Measurements from ENCODE around the gene SLC22A15.

SLC22A15 gene

GRCh38 chr1:116111524-116112021 is 135.3 kb downstream of the SLC22A15 start:
- no peak for DNase-seq (ENCODE audit: insufficient read length)
- TF ChIP-seq POLR2AphosphoS5 (IDR thresholded peaks at IDR 0.05; ENCODE audit: low read depth, low read length) (no peak), TAF1 (IDR thresholded peaks at IDR 0.05; ENCODE audit: borderline replicate concordance, low read depth, low read length) (no peak), POLR2A (IDR thresholded peaks at IDR 0.05; ENCODE audit: low read depth, low read length) (no peak)
- no peak for FAIRE-seq

GRCh38 chr1:116112388-116113140 is 136.3 kb downstream of the SLC22A15 start:
- DNase-seq (ENCODE audit: insufficient read length) (no peak), FAIRE-seq (no peak)

GRCh38 chr1:116113615-116114014 is 137.3 kb downstream of the SLC22A15 start:
- no peak for TF ChIP-seq TAF1 (IDR thresholded peaks at IDR 0.05; ENCODE audit: borderline replicate concordance, low read depth, low read length)
- no peak for TF ChIP-seq POLR2AphosphoS5 (IDR thresholded peaks at IDR 0.05; ENCODE audit: low read depth, low read length)
- TF ChIP-seq POLR2A (IDR thresholded peaks at IDR 0.05; ENCODE audit: low read depth, low read length), result no peak
- FAIRE-seq (no peak), DNase-seq (ENCODE audit: insufficient read length) (no peak)

More at GRCh38 chr1:116112388-116113140, 136.3 kb downstream of the SLC22A15 start:
- TF ChIP-seq TAF1 (IDR thresholded peaks at IDR 0.05; ENCODE audit: borderline replicate concordance, low read depth, low read length) (no peak), POLR2AphosphoS5 (IDR thresholded peaks at IDR 0.05; ENCODE audit: low read depth, low read length) (no peak), POLR2A (IDR thresholded peaks at IDR 0.05; ENCODE audit: low read depth, low read length) (no peak)

- no peak for TF ChIP-seq POLR2AphosphoS5 (IDR thresholded peaks at IDR 0.05; ENCODE audit: low read depth, low read length)
- no peak for TF ChIP-seq TAF1 (IDR thresholded peaks at IDR 0.05; ENCODE audit: borderline replicate concordance, low read depth, low read length)
- TF ChIP-seq POLR2A (IDR thresholded peaks at IDR 0.05; ENCODE audit: low read depth, low read length), result no peak
- FAIRE-seq, result no peak
- no peak for DNase-seq (ENCODE audit: insufficient read length)
Observed at GRCh38 chr1:116115476-116116439, 139.4 kb downstream of the SLC22A15 start.

GRCh38 chr1:116118471-116118870 is 142.2 kb downstream of the SLC22A15 start:
- FAIRE-seq, result no peak
- no peak for DNase-seq (ENCODE audit: insufficient read length)
- no peak for TF ChIP-seq POLR2AphosphoS5 (IDR thresholded peaks at IDR 0.05; ENCODE audit: low read depth, low read length)
- TF ChIP-seq TAF1 (IDR thresholded peaks at IDR 0.05; ENCODE audit: borderline replicate concordance, low read depth, low read length), result no peak
- no peak for TF ChIP-seq POLR2A (IDR thresholded peaks at IDR 0.05; ENCODE audit: low read depth, low read length)

Data from GM12892 (cell line).